SU-DHL-6 (cell line): ENCODE results near the gene RGS19.

Experiments
- CTCF ChIP-seq: fragments of 200-600 bp; sonication (generic); IDR thresholded peaks from one replicate; pipeline ENCODE4 v1.5.1; 2017; ENCODE audit warnings: antibody characterized with exemption, mild to moderate bottlenecking, low read length, moderate library complexity; ENCODE audit not compliant: insufficient read depth, poor library complexity, severe bottlenecking
- EZH2phosphoT487 ChIP-seq: fragments of 200-600 bp; sonication (generic), shearing (Covaris generic); conservative IDR thresholded peaks from 2 replicates; pipeline ENCODE4 v1.6.1; 2018; ENCODE audit warnings: mild to moderate bottlenecking, antibody characterized with exemption, low read length, moderate library complexity, mixed read lengths

GRCh38 chr20:64079273-64080012 is at the start of gene RGS19:
- no peak for TF ChIP-seq CTCF
- TF ChIP-seq EZH2phosphoT487 = no peak
